ENCODE data around the gene TRIM7. TPM values are rescaled to one million over a fixed set of nuclear protein-coding genes. Genes with fewer than 3 reads are reported as not detected.

The TRIM7 gene
- total and polyA plus RNA-seq, 9 of the 15 experiments (the other 6 are each of a cell fraction or from before 2014, with no cell fraction given): 2.6 to 14.9 (median 8.9) TPM

DNA sequence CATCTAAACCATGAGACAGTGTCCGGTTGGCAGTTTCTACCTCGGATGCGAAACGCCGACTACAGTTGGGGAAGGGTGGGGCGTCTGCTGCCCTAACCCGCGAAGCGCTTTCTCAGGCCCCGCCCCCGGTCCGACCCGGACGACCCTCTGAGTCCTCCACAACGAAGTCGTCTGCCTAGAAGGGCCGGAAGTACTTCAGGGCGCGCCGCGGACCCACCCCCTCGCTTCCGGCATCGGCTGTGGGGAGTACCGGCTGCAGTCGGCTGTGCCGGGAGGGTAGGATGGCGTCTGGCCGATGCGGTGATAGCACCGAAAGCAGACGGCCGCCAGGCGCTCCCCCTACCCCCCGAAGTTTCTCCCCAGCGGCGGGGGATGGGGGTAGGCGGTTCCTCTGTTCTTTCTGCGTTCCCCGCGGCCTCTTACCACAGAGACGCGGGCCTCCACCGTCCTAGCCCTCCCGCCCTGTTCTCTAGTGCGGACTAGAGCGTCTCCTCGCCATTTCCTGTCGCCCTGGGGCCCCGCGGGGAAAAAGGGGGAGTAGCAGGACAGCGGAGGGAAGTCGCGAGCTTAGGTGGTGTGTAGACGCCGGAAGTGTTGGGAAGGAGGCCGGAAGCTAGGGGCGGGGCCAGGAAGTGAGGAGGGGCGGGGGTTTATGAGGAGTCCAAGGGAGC, 18.2 kb upstream of the TRIM7 start, which contains the start of gene TRIM41 (continued):
- TF ChIP-seq MTA1 (IDR thresholded peaks at IDR 0.05; ENCODE audit: borderline replicate concordance) (peak; percentile 12; the same call in 1 of the 2 replicates), HNRNPL (IDR thresholded peaks at IDR 0.05; ENCODE audit: low read depth, low read length) (no peak), ZBTB1 (CRISPR knock-in tag; IDR thresholded peaks at IDR 0.05; ENCODE audit: borderline replicate concordance, low read depth) (no peak), GABPA (tag; conservative IDR thresholded peaks at IDR 0.05; ENCODE audit: low read depth) (peak; percentile 99), STAT5A (IDR thresholded peaks at IDR 0.05; ENCODE audit: borderline replicate concordance, low read length) (no peak), CHD4 (IDR thresholded peaks at IDR 0.05; ENCODE audit: insufficient read depth, insufficient replicate concordance, low read depth, low read length, poor library complexity, severe bottlenecking) (no peak), ZNF224 (CRISPR knock-in tag; IDR thresholded peaks at IDR 0.05) (no peak), RBM17 (IDR thresholded peaks at IDR 0.05; ENCODE audit: borderline replicate concordance, low read depth, low read length) (no peak), DNMT1 (IDR thresholded peaks at IDR 0.05) (no peak), MTA3 (IDR thresholded peaks at IDR 0.05; ENCODE audit: borderline replicate concordance) (peak; percentile 82; the same call in 1 of the 2 replicates), SRSF3 (IDR thresholded peaks at IDR 0.05; ENCODE audit: insufficient read depth, low read length) (no peak), MEF2D (tag; conservative IDR thresholded peaks at IDR 0.05; ENCODE audit: low read depth) (no peak), ARID2 (IDR thresholded peaks at IDR 0.05) (no peak), FOS (IDR thresholded peaks at IDR 0.05; ENCODE audit: extremely low read depth, insufficient read length) (no peak), ZNF431 (CRISPR knock-in tag; IDR thresholded peaks at IDR 0.05) (peak; percentile 82), MIER1 (IDR thresholded peaks at IDR 0.05; ENCODE audit: low read depth) (no peak; the same call in 1 of the 2 replicates), HCFC1 (IDR thresholded peaks at IDR 0.05; ENCODE audit: low read depth, low read length) (peak; percentile 80), HNRNPUL1 (IDR thresholded peaks at IDR 0.05; ENCODE audit: low read length) (no peak), FOXM1 (IDR thresholded peaks at IDR 0.05; ENCODE audit: low read depth) (no peak), FOXM1 (CRISPR knock-in tag; IDR thresholded peaks at IDR 0.05; ENCODE audit: low read depth) (no peak), MEF2A (IDR thresholded peaks at IDR 0.05; ENCODE audit: control insufficient read depth, low read depth, low read length) (no peak), TRIM28 (IDR thresholded peaks at IDR 0.05) (0 out of 2 replicates have a peak, but pooled peaks have one; percentile 19)
- TF ChIP-seq, protein P1, sequence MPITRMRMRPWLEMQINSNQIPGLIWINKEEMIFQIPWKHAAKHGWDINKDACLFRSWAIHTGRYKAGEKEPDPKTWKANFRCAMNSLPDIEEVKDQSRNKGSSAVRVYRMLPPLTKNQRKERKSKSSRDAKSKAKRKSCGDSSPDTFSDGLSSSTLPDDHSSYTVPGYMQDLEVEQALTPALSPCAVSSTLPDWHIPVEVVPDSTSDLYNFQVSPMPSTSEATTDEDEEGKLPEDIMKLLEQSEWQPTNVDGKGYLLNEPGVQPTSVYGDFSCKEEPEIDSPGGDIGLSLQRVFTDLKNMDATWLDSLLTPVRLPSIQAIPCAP (CRISPR knock-in tag; IDR thresholded peaks at IDR 0.05; ENCODE audit: borderline replicate concordance): peak; percentile 37; the same call in 1 of the 2 replicates
- TF ChIP-seq, protein P2, sequence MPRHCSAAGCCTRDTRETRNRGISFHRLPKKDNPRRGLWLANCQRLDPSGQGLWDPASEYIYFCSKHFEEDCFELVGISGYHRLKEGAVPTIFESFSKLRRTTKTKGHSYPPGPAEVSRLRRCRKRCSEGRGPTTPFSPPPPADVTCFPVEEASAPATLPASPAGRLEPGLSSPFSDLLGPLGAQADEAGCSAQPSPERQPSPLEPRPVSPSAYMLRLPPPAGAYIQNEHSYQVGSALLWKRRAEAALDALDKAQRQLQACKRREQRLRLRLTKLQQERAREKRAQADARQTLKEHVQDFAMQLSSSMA (CRISPR knock-in tag; IDR thresholded peaks at IDR 0.05): no peak
- TF ChIP-seq, protein P3, sequence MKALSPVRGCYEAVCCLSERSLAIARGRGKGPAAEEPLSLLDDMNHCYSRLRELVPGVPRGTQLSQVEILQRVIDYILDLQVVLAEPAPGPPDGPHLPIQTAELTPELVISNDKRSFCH (CRISPR knock-in tag; IDR thresholded peaks at IDR 0.05): no peak
- TF ChIP-seq, protein P3 (tag; IDR thresholded peaks at IDR 0.05): peak; percentile 57
- TF ChIP-seq, protein P4, sequence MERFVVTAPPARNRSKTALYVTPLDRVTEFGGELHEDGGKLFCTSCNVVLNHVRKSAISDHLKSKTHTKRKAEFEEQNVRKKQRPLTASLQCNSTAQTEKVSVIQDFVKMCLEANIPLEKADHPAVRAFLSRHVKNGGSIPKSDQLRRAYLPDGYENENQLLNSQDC (CRISPR knock-in tag; IDR thresholded peaks at IDR 0.05): peak; percentile 79
- TF ChIP-seq, protein P5, sequence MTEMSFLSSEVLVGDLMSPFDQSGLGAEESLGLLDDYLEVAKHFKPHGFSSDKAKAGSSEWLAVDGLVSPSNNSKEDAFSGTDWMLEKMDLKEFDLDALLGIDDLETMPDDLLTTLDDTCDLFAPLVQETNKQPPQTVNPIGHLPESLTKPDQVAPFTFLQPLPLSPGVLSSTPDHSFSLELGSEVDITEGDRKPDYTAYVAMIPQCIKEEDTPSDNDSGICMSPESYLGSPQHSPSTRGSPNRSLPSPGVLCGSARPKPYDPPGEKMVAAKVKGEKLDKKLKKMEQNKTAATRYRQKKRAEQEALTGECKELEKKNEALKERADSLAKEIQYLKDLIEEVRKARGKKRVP (CRISPR knock-in tag; IDR thresholded peaks at IDR 0.05): no peak
